Neuronal stem cell (in vitro differentiated cells): ENCODE results near the gene CHID1.

Experiments used
- DNase-seq: peaks from one replicate; pipeline ENCODE4 v3.0.0-alpha.2; 2013; ENCODE audit warnings: low spot score
- H2AFZ ChIP-seq: one replicate; pipeline ENCODE4 v1.6.1; 2013; ENCODE audit warnings: mild to moderate bottlenecking, low read length, inconsistent platforms
- H2AK5ac ChIP-seq: 2 replicates; pipeline ENCODE4 v1.6.1; 2013; ENCODE audit warnings: low read depth, mild to moderate bottlenecking, inconsistent platforms, low read length, moderate library complexity, mixed read lengths
- H2BK120ac ChIP-seq: 2 replicates; pipeline ENCODE4 v1.6.1; 2013; ENCODE audit warnings: low read depth, mild to moderate bottlenecking, inconsistent platforms, low read length, moderate library complexity, mixed read lengths
- H2BK12ac ChIP-seq: one replicate; pipeline ENCODE4 v1.6.1; 2013; ENCODE audit warnings: low read length, inconsistent platforms
- H2BK15ac ChIP-seq: 2 replicates; pipeline ENCODE4 v1.6.1; 2013; ENCODE audit warnings: mild to moderate bottlenecking, low read length, inconsistent platforms, mixed read lengths
- H2BK5ac ChIP-seq: one replicate; pipeline ENCODE4 v1.6.1; 2013; ENCODE audit warnings: inconsistent platforms, mild to moderate bottlenecking, low read length, moderate library complexity
- H3K14ac ChIP-seq: one replicate; pipeline ENCODE4 v1.6.1; 2013; ENCODE audit warnings: low read length, inconsistent platforms
- H3K18ac ChIP-seq: 2 replicates; pipeline ENCODE4 v1.6.1; 2013; ENCODE audit warnings: low read length, inconsistent platforms
- H3K23ac ChIP-seq: 2 replicates; pipeline ENCODE4 v1.6.1; 2013; ENCODE audit warnings: low read depth, mild to moderate bottlenecking, mixed read lengths, low read length, inconsistent platforms; ENCODE audit not compliant: poor library complexity
- H3K27ac ChIP-seq: replicated peaks from 3 replicates; pipeline ENCODE4 v1.5.1; 2013; ENCODE audit warnings: low read length, inconsistent platforms
- H3K27me3 ChIP-seq, 3 experiments: 2 replicates each; pipeline ENCODE4 v1.6.1; 2013; ENCODE audit warnings: low read length in 3 of 3, mild to moderate bottlenecking in 2 of 3, inconsistent platforms in 1 of 3, low read depth in 1 of 3, mixed read lengths in 1 of 3, moderate library complexity in 1 of 3; ENCODE audit not compliant: control insufficient read depth in 3 of 3, insufficient read depth in 3 of 3
- H3K36me3 ChIP-seq, 2 donors: replicated peaks in 1 of 2; 2 replicates each; pipeline ENCODE4 v1.6.1; 2013; ENCODE audit warnings: low read length in 2 of 2; ENCODE audit not compliant: control insufficient read depth in 2 of 2, insufficient read depth in 2 of 2
- H3K4ac ChIP-seq: 2 replicates; pipeline ENCODE4 v1.6.1; 2013; ENCODE audit warnings: inconsistent platforms, mild to moderate bottlenecking, low read length, moderate library complexity
- H3K4me1 ChIP-seq, 2 donors: 1 replicate in 1 of 2; 2 replicates in 1 of 2; pipeline ENCODE4 v1.6.1; 2013; ENCODE audit warnings: low read length in 2 of 2, low read depth in 1 of 2; ENCODE audit not compliant: control insufficient read depth in 2 of 2, insufficient read depth in 1 of 2
- H3K4me2 ChIP-seq: one replicate; pipeline ENCODE4 v1.6.1; 2013; ENCODE audit warnings: mild to moderate bottlenecking, low read length, inconsistent platforms; ENCODE audit not compliant: insufficient read depth, poor library complexity, severe bottlenecking
- H3K4me3 ChIP-seq, 2 donors: 2 replicates each; pipeline ENCODE4 v1.5.1; 2013; ENCODE audit warnings: low read length in 2 of 2, mild to moderate bottlenecking in 2 of 2, inconsistent platforms in 1 of 2, moderate library complexity in 1 of 2
- H3K79me1 ChIP-seq: one replicate; pipeline ENCODE4 v1.6.1; 2013; ENCODE audit warnings: low read depth, mild to moderate bottlenecking, inconsistent platforms, low read length, moderate library complexity
- H3K9ac ChIP-seq: one replicate; pipeline ENCODE4 v1.6.1; 2013; ENCODE audit warnings: mild to moderate bottlenecking, low read depth, low read length, inconsistent platforms; ENCODE audit not compliant: poor library complexity
- H3K9me3 ChIP-seq, 2 donors: replicated peaks in 1 of 2; 2 replicates each; pipeline versions ENCODE3 to v1.6.1; 2013; ENCODE audit warnings: low read length in 2 of 2, mild to moderate bottlenecking in 2 of 2, inconsistent platforms in 1 of 2, low read depth in 1 of 2, mixed read lengths in 1 of 2, moderate library complexity in 1 of 2; ENCODE audit not compliant: control insufficient read depth in 2 of 2, insufficient read depth in 1 of 2
- H4K8ac ChIP-seq: one replicate; pipeline ENCODE4 v1.6.1; 2013; ENCODE audit warnings: low read depth, mild to moderate bottlenecking, inconsistent platforms, low read length, moderate library complexity
- H4K91ac ChIP-seq: one replicate; pipeline ENCODE4 v1.6.1; 2013; ENCODE audit warnings: low read length, low read depth, mild to moderate bottlenecking, inconsistent platforms; ENCODE audit not compliant: poor library complexity
- WGBS, 2 donors: extraction: QIAGEN DNeasy Blood & Tissue Kit; methylation state at CpG; one replicate each; pipeline ENCODE4 v1.1.7; 2013; ENCODE audit warnings: missing lambda C conversion rate in 2 of 2, mixed read lengths in 1 of 2; ENCODE audit not compliant: insufficient read length in 2 of 2, insufficient replicate concordance in 1 of 2; ENCODE audit errors: extremely low coverage in 2 of 2; 5-methylcytosine and 5-hydroxymethylcytosine counted together

CHID1 gene

DNA sequence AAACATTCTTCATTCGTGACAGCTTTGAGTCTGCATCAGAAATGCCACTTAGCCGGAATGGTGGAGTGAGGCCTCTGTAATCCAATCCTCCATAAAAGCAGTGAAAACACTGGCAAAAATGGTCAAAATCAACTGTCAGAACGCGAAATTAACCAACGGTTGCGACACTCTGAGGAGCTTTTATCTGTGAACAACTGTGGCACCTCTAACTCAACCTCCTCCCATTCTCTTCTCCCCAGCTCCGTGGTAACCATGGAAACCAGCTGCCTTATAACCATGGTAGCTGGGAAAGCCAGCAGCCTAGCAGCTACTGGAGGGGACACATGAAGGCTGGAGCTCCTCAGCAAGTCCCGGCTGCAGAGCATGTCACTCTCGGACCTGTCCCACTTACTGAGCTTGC lies 35.4 kb upstream of the CHID1 start:
- H2BK12ac ChIP-seq: no peak overlapping the region
- no peak overlapping the region for H3K9ac ChIP-seq
- H2AFZ ChIP-seq: no peak overlapping the region
- H3K79me1 ChIP-seq: peaks cover 3% of the 10 kb centered on the region
- no peak overlapping the region for H2BK15ac ChIP-seq
- peak; percentile 84 for DNase-seq
- H3K23ac ChIP-seq: no peak overlapping the region
- peak overlapping the region; percentile 60 for H3K18ac ChIP-seq
- no peak overlapping the region for H2BK120ac ChIP-seq
- peaks cover 28 to 42% of the 10 kb centered on the region in 2 donors for H3K4me1 ChIP-seq
- H3K27ac ChIP-seq: peak overlapping the region; percentile 98
- no peak overlapping the region for H3K4ac ChIP-seq
- H4K8ac ChIP-seq: no peak overlapping the region
- WGBS, 2 donors: no CpG with 5 or more reads among the region's 9 CpGs
- H3K27me3 ChIP-seq: no peaks in the 10 kb centered on the region
- H3K4me2 ChIP-seq: peak overlapping the region; percentile 50
- H2BK5ac ChIP-seq: no peak overlapping the region
- H3K9me3 ChIP-seq: peaks cover 0 to 21% of the 10 kb centered on the region in 2 donors
- peak overlapping the region; percentile 57 for H4K91ac ChIP-seq
- no peak overlapping the region for H2AK5ac ChIP-seq
- H3K14ac ChIP-seq: no peak overlapping the region
- H3K36me3 ChIP-seq: peaks cover 4 to 36% of the 10 kb centered on the region in 2 donors
- no peak overlapping the region for H3K4me3 ChIP-seq

DNA sequence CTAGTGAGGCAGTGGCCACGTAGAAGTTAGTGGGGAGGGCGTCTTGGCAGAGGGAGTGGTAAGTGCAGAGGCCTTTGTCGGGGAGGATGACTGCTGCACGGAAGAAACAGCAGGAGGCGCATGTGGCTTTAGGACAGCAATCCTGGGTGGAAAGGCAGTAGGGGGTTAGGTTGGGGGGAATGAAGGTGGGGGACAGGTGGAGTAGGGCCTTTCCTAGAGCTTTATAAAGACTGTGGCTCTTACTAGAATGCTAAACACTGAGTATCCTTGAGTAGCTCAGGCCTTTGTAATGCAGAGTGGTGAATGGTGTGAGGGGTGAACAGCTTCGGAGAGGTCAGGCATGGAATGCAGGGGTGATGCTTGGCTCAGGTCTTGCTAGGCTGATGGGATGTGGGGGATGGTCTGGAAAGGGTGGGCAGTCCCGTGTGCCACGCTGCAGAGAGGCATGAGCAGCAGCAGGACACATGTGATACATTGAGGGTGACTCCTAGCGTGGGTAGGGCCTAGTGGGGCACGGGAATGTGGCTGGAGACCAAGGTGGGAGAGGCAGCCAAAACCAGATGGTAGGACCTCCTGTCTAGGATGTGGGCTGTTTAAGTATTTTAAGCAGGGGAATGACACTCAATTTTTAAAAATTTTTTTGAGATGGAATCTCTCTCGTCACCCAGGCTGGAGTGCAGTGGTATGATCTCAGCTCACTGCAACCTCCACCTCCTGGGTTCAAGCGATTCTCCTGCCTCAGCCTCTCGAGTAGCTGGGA lies 34.3 kb upstream of the CHID1 start:
- peak overlapping the region; percentile 96 for H3K18ac ChIP-seq
- peaks cover 0 to 19% of the 10 kb centered on the region in 2 donors for H3K9me3 ChIP-seq
- H3K14ac ChIP-seq: peak overlapping the region; percentile 84
- peak; percentile 71 for DNase-seq
- H3K23ac ChIP-seq: peak overlapping the region; percentile 58
- no peak overlapping the region for H3K4me3 ChIP-seq
- H2BK120ac ChIP-seq: no peak overlapping the region
- H2BK15ac ChIP-seq: peak overlapping the region; percentile 14
- H2BK12ac ChIP-seq: no peak overlapping the region
- no peak overlapping the region for H3K4ac ChIP-seq
- peak overlapping the region; percentile 44 for H2BK5ac ChIP-seq
- H4K91ac ChIP-seq: no peak overlapping the region
- peaks cover 38 to 52% of the 10 kb centered on the region in 2 donors for H3K4me1 ChIP-seq
- peaks cover 4 to 30% of the 10 kb centered on the region in 2 donors for H3K36me3 ChIP-seq
- H2AK5ac ChIP-seq: peak overlapping the region; percentile 24
- H3K4me2 ChIP-seq: peak overlapping the region; percentile 31
- peak overlapping the region; percentile 56 for H3K9ac ChIP-seq
- H3K27ac ChIP-seq: peak overlapping the region; percentile 98
- no peaks in the 10 kb centered on the region for H3K27me3 ChIP-seq
- H2AFZ ChIP-seq: no peak overlapping the region
- H4K8ac ChIP-seq: no peak overlapping the region
- WGBS, 2 donors: no CpG with 5 or more reads among the region's 13 CpGs
- H3K79me1 ChIP-seq: peaks cover 3% of the 10 kb centered on the region

DNA sequence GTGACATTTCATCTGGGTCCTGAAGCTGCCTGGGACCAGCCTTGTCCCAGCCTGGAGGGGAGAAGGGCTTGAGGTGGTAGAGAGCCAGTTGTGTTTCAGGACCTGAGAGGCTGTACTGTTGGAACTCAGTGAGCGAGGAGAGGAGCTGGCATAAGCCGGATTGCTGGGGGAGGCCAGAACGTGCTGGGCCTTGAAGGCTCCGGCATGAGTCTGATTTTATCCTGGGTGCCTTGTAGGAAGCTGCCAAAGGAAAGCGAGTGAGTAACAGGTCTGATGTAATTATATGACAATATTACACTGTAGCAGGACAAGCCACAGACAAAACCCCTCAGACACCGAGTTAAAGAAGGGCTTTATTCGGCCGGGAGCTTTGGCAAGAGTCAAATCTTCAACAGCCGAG lies 32.2 kb upstream of the CHID1 start:
- H2AFZ ChIP-seq: no peak overlapping the region
- no peak overlapping the region for H4K91ac ChIP-seq
- peaks cover 0 to 2% of the 10 kb centered on the region in 2 donors for H3K9me3 ChIP-seq
- no peak overlapping the region for H3K4me2 ChIP-seq
- H2BK12ac ChIP-seq: no peak overlapping the region
- no peak overlapping the region for H2BK120ac ChIP-seq
- no peak overlapping the region for H2BK5ac ChIP-seq
- no peak overlapping the region for H3K9ac ChIP-seq
- no peak overlapping the region for H2BK15ac ChIP-seq
- H3K18ac ChIP-seq: peak overlapping the region; percentile 71
- H3K27me3 ChIP-seq: no peaks in the 10 kb centered on the region
- H3K4ac ChIP-seq: no peak overlapping the region
- no peak overlapping the region for H3K14ac ChIP-seq
- H3K27ac ChIP-seq: peak overlapping the region; percentile 20
- peak overlapping the region; percentile 4 for H2AK5ac ChIP-seq
- H3K36me3 ChIP-seq: peaks cover 4 to 14% of the 10 kb centered on the region in 2 donors
- H3K23ac ChIP-seq: no peak overlapping the region
- no peak for DNase-seq
- peaks cover 3% of the 10 kb centered on the region for H3K79me1 ChIP-seq
- no peak overlapping the region for H4K8ac ChIP-seq
- WGBS, 2 donors: no CpG with 5 or more reads among the region's 9 CpGs
- H3K4me1 ChIP-seq: peaks cover 39 to 52% of the 10 kb centered on the region in 2 donors
- no peak overlapping the region for H3K4me3 ChIP-seq

- Histone ChIP-seq H2BK120ac (no peak overlapping the region), H3K36me3 (peaks cover 4 to 14% of the 10 kb centered on the region in 2 donors), H4K8ac (no peak overlapping the region), H3K9me3 (no peaks in the 10 kb centered on the region), H2AFZ (no peak overlapping the region), H3K79me1 (no peaks in the 10 kb centered on the region), H3K4me2 (peak overlapping the region; percentile 29), H3K9ac (no peak overlapping the region), H3K23ac (no peak overlapping the region), H3K18ac (peak overlapping the region; percentile 55), H3K4me3 (no peak overlapping the region), H3K14ac (no peak overlapping the region), H2BK12ac (no peak overlapping the region), H2AK5ac (peak overlapping the region; percentile 91), H3K27me3 (no peaks in the 10 kb centered on the region), H3K4ac (no peak overlapping the region), H3K4me1 (peaks cover 37 to 43% of the 10 kb centered on the region in 2 donors), H3K27ac (no peak overlapping the region), H2BK15ac (peak overlapping the region; percentile 1), H4K91ac (no peak overlapping the region), H2BK5ac (no peak overlapping the region)
- DNase-seq: no peak
- WGBS, 2 donors: no CpG with 5 or more reads among the region's 11 CpGs
Measured at GRCh38 chr11:940496-941135, 30.0 kb upstream of the CHID1 start.
